HG02610 (cell line): ENCODE data around the gene SPATA3.
"Not testable (repeated sequence)": the region's sequence is repeated elsewhere in the genome, so short reads cannot be mapped to it uniquely, and the experiment has no call there.

Experiments used
- ATAC-seq: cut with Tn5 transposase; IDR thresholded peaks from one replicate; pipeline ENCODE4 v1.9.1; 2021; ENCODE audit warnings: mild to moderate bottlenecking, moderate library complexity; ENCODE audit not compliant: unreplicated experiment

Gene SPATA3

GRCh38 chr2:230968314-230968713 lies 27.6 kb upstream of the SPATA3 start:
- not testable (repeated sequence) for ATAC-seq

- no peak for ATAC-seq
Observed at GRCh38 chr2:230968921-230969658, 26.8 kb upstream of the SPATA3 start.

- no peak for ATAC-seq
Observed at GRCh38 chr2:230969659-230970015, 26.3 kb upstream of the SPATA3 start.

- no peak for ATAC-seq
Observed at GRCh38 chr2:230972046-230972445, 23.9 kb upstream of the SPATA3 start.

GRCh38 chr2:230974096-230974913 lies 21.6 kb upstream of the SPATA3 start:
- ATAC-seq, result peak; percentile 94

GRCh38 chr2:230975927-230976326 lies 20.0 kb upstream of the SPATA3 start:
- ATAC-seq, result no peak

GRCh38 chr2:230976671-230977171 lies 19.2 kb upstream of the SPATA3 start:
- no peak for ATAC-seq

GRCh38 chr2:230980468-230980867 lies 15.5 kb upstream of the SPATA3 start:
- ATAC-seq, result no peak

- no peak for ATAC-seq
Observed at GRCh38 chr2:230981704-230982103, 14.2 kb upstream of the SPATA3 start.

- no peak for ATAC-seq
Observed at GRCh38 chr2:230982126-230982525, 13.8 kb upstream of the SPATA3 start.

- ATAC-seq, result no peak
Observed at GRCh38 chr2:230982528-230982927, 13.4 kb upstream of the SPATA3 start.

- ATAC-seq, result no peak
Observed at GRCh38 chr2:230983566-230983965, 12.4 kb upstream of the SPATA3 start.

GRCh38 chr2:230984393-230985220 lies 11.3 kb upstream of the SPATA3 start:
- peak; percentile 90 for ATAC-seq

- no peak for ATAC-seq
Observed at GRCh38 chr2:230985519-230986231, 10.2 kb upstream of the SPATA3 start.

- no peak for ATAC-seq
Observed at GRCh38 chr2:230986520-230987136, 9.3 kb upstream of the SPATA3 start.

- peak; percentile 34 for ATAC-seq
Observed at GRCh38 chr2:230987137-230988020, 8.5 kb upstream of the SPATA3 start.

GRCh38 chr2:230989731-230990130 lies 6.2 kb upstream of the SPATA3 start:
- no peak for ATAC-seq

- ATAC-seq, result no peak
Observed at GRCh38 chr2:230990131-230990898, 5.6 kb upstream of the SPATA3 start.

GRCh38 chr2:230990899-230991150 lies 5.1 kb upstream of the SPATA3 start:
- ATAC-seq, result no peak
